ENCODE results near the gene LCMT1. TPM values are rescaled to one million over a fixed set of nuclear protein-coding genes. Genes with fewer than 3 reads are reported as not detected.
A peak's percentile ranks its signal among the peaks of the same experiment; 100 is the strongest.

Gene LCMT1
- polyA plus RNA-seq, 1 donor from 2014 or later, result 45.5 TPM

DNA sequence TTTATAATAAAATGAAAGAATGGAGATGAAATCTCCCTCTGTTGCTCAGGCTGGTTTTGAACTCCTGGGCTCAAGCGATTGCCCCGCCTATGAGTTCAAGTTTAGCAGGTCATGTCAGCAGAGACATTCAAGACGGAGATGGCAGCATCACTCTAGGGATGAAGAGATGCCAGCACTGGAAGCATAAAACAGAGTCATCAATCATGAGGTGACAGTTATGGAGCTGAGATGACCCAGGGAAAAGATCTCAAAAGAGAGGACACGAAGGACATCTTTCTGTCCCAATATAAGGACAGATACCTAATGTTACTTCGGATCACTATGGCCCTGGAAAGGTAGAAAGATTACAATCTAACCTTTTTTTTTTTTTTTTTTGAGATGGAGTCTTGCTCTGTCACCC lies 11.0 kb upstream of the LCMT1 start:
- Histone ChIP-seq H2AFZ (ENCODE audit: low read depth, low read length) (no peak overlapping the region), H3K9me3 (ENCODE audit: low read length) (no peaks in the 10 kb centered on the region), H3K27me3 (ENCODE audit: insufficient read depth, low read depth, low read length) (no peaks in the 10 kb centered on the region), H3K27ac (ENCODE audit: low read length) (no peak overlapping the region), H3K4me3 (ENCODE audit: low read length) (no peak overlapping the region), H3K4me2 (ENCODE audit: low read length) (no peak overlapping the region), H3K79me2 (replicated peaks; ENCODE audit: insufficient read depth, low read length) (no peaks in the 10 kb centered on the region), H3K9ac (ENCODE audit: low read length) (no peak overlapping the region), H3K9me2 (ENCODE audit: insufficient read depth, low read length) (no peaks in the 10 kb centered on the region), H3K36me3 (ENCODE audit: insufficient read depth, low read length) (no peaks in the 10 kb centered on the region), H4K20me1 (ENCODE audit: insufficient read depth) (no peaks in the 10 kb centered on the region), H3F3A (ENCODE audit: insufficient read depth, low read length, poor library complexity, severe bottlenecking) (no peaks in the 10 kb centered on the region)
- TF ChIP-seq TAF1 (IDR thresholded peaks at IDR 0.05; ENCODE audit: low read depth) (no peak), POLR2AphosphoS5 (IDR thresholded peaks at IDR 0.05) (no peak), SMC3 (conservative IDR thresholded peaks at IDR 0.05; ENCODE audit: poor library complexity) (no peak), MXI1 (conservative IDR thresholded peaks at IDR 0.05; ENCODE audit: poor library complexity, severe bottlenecking) (no peak), EP300 (conservative IDR thresholded peaks at IDR 0.05; ENCODE audit: poor library complexity, severe bottlenecking) (no peak)
- TF ChIP-seq, protein P1, sequence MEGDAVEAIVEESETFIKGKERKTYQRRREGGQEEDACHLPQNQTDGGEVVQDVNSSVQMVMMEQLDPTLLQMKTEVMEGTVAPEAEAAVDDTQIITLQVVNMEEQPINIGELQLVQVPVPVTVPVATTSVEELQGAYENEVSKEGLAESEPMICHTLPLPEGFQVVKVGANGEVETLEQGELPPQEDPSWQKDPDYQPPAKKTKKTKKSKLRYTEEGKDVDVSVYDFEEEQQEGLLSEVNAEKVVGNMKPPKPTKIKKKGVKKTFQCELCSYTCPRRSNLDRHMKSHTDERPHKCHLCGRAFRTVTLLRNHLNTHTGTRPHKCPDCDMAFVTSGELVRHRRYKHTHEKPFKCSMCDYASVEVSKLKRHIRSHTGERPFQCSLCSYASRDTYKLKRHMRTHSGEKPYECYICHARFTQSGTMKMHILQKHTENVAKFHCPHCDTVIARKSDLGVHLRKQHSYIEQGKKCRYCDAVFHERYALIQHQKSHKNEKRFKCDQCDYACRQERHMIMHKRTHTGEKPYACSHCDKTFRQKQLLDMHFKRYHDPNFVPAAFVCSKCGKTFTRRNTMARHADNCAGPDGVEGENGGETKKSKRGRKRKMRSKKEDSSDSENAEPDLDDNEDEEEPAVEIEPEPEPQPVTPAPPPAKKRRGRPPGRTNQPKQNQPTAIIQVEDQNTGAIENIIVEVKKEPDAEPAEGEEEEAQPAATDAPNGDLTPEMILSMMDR (IDR thresholded peaks at IDR 0.05; ENCODE audit: poor library complexity, severe bottlenecking), result no peak
- TF ChIP-seq, protein P2, sequence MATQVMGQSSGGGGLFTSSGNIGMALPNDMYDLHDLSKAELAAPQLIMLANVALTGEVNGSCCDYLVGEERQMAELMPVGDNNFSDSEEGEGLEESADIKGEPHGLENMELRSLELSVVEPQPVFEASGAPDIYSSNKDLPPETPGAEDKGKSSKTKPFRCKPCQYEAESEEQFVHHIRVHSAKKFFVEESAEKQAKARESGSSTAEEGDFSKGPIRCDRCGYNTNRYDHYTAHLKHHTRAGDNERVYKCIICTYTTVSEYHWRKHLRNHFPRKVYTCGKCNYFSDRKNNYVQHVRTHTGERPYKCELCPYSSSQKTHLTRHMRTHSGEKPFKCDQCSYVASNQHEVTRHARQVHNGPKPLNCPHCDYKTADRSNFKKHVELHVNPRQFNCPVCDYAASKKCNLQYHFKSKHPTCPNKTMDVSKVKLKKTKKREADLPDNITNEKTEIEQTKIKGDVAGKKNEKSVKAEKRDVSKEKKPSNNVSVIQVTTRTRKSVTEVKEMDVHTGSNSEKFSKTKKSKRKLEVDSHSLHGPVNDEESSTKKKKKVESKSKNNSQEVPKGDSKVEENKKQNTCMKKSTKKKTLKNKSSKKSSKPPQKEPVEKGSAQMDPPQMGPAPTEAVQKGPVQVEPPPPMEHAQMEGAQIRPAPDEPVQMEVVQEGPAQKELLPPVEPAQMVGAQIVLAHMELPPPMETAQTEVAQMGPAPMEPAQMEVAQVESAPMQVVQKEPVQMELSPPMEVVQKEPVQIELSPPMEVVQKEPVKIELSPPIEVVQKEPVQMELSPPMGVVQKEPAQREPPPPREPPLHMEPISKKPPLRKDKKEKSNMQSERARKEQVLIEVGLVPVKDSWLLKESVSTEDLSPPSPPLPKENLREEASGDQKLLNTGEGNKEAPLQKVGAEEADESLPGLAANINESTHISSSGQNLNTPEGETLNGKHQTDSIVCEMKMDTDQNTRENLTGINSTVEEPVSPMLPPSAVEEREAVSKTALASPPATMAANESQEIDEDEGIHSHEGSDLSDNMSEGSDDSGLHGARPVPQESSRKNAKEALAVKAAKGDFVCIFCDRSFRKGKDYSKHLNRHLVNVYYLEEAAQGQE (IDR thresholded peaks at IDR 0.05; ENCODE audit: borderline replicate concordance), result no peak

GRCh38 chr16:25106567-25107465 lies 4.7 kb upstream of the LCMT1 start:
- Histone ChIP-seq H3F3A (ENCODE audit: insufficient read depth, low read length, poor library complexity, severe bottlenecking) (no peaks in the 10 kb centered on the region), H3K9ac (ENCODE audit: low read length) (peak overlapping the region; percentile 72), H2AFZ (ENCODE audit: low read depth, low read length) (peak overlapping the region; percentile 71), H3K79me2 (replicated peaks; ENCODE audit: insufficient read depth, low read length) (peaks cover 1% of the 10 kb centered on the region), H3K9me3 (ENCODE audit: low read length) (no peaks in the 10 kb centered on the region), H3K9me2 (ENCODE audit: insufficient read depth, low read length) (no peaks in the 10 kb centered on the region), H3K36me3 (ENCODE audit: insufficient read depth, low read length) (no peaks in the 10 kb centered on the region), H3K4me3 (ENCODE audit: low read length) (peak overlapping the region; percentile 77), H4K20me1 (ENCODE audit: insufficient read depth) (no peaks in the 10 kb centered on the region), H3K27ac (ENCODE audit: low read length) (peak overlapping the region; percentile 39), H3K27me3 (ENCODE audit: insufficient read depth, low read depth, low read length) (no peaks in the 10 kb centered on the region), H3K4me2 (ENCODE audit: low read length) (peak overlapping the region; percentile 57)
- TF ChIP-seq SMC3 (conservative IDR thresholded peaks at IDR 0.05; ENCODE audit: poor library complexity) (no peak), POLR2AphosphoS5 (IDR thresholded peaks at IDR 0.05) (peak; percentile 76), RAD21 (conservative IDR thresholded peaks at IDR 0.05) (peak; percentile 44), TAF1 (IDR thresholded peaks at IDR 0.05; ENCODE audit: low read depth) (no peak), MXI1 (conservative IDR thresholded peaks at IDR 0.05; ENCODE audit: poor library complexity, severe bottlenecking) (peak; percentile 69), EP300 (conservative IDR thresholded peaks at IDR 0.05; ENCODE audit: poor library complexity, severe bottlenecking) (peak; percentile 29), EZH2 (IDR thresholded peaks at IDR 0.05; ENCODE audit: borderline replicate concordance, insufficient read depth, low read length, poor library complexity, severe bottlenecking) (no peak)
- TF ChIP-seq, protein P2 (IDR thresholded peaks at IDR 0.05; ENCODE audit: borderline replicate concordance), result no peak
- TF ChIP-seq, protein P1 (IDR thresholded peaks at IDR 0.05; ENCODE audit: poor library complexity, severe bottlenecking), result peak; percentile 49

All from neural cell (in vitro differentiated cells).